Spleen (tissue), 11 donors: ENCODE measurements around the gene RHBDL1. TPM values are rescaled to one million over a fixed set of nuclear protein-coding genes. Genes with fewer than 3 reads are reported as not detected.
A peak's percentile ranks its signal among the peaks of the same experiment; 100 is the strongest.

ENCODE experiments used
- DNase-seq: peaks from one replicate; pipeline ENCODE4 v3.0.0-alpha.2; 2020
- H3K27ac ChIP-seq, 8 donors: fragments of 200-600 bp; sonication (generic) in 7 of 8; 1 replicate in 4 of 8; 2 replicates in 4 of 8; pipeline versions ENCODE4 v1.5.0 to v1.8.0; 2016 to 2021; ENCODE audit warnings: inconsistent platforms in 4 of 8, mild to moderate bottlenecking in 4 of 8, moderate library complexity in 1 of 8
- H3K27me3 ChIP-seq, 7 donors: fragments of 200-600 bp; sonication (generic) in 6 of 7; replicated peaks in 1 of 7; 1 replicate in 4 of 7; 2 replicates in 3 of 7; pipeline versions ENCODE4 v1.5.0 to v1.8.0; 2016 to 2021; ENCODE audit warnings: inconsistent platforms in 3 of 7, mild to moderate bottlenecking in 1 of 7
- H3K36me3 ChIP-seq, 6 donors: fragments of 200-600 bp; sonication (generic) in 5 of 6; 1 replicate in 4 of 6; 2 replicates in 2 of 6; pipeline versions ENCODE4 v1.5.0 to v1.8.0; 2016 to 2021; ENCODE audit warnings: inconsistent platforms in 2 of 6
- H3K4me1 ChIP-seq, 6 donors: fragments of 200-600 bp; sonication (generic) in 5 of 6; 1 replicate in 3 of 6; 2 replicates in 3 of 6; pipeline versions ENCODE4 v1.5.0 to v1.8.0; 2016 to 2021; ENCODE audit warnings: inconsistent platforms in 3 of 6
- H3K4me3 ChIP-seq, 8 donors: fragments of 200-600 bp; sonication (generic) in 7 of 8; 1 replicate in 4 of 8; 2 replicates in 4 of 8; pipeline versions ENCODE4 v1.5.0 to v1.8.0; 2016 to 2021; ENCODE audit warnings: inconsistent platforms in 4 of 8, mild to moderate bottlenecking in 4 of 8, moderate library complexity in 2 of 8
- H3K9me3 ChIP-seq, 8 donors: fragments of 200-600 bp; sonication (generic) in 7 of 8; 1 replicate in 4 of 8; 2 replicates in 4 of 8; pipeline versions ENCODE4 v1.5.0 to v1.8.0; 2016 to 2021; ENCODE audit warnings: inconsistent platforms in 4 of 8
- CTCF ChIP-seq, 11 experiments: fragments of 200-600 bp in 7 of 11; fragments of 450-650 bp in 4 of 11; sonication (generic) in 4 of 11; IDR thresholded peaks in 8 of 11; conservative IDR thresholded peaks in 3 of 11; 1 replicate in 7 of 11; 2 replicates in 4 of 11; pipeline versions ENCODE4 v1.4.0 to v1.8.0; 2016 to 2021; ENCODE audit warnings: antibody characterized with exemption in 11 of 11, inconsistent platforms in 4 of 11, mild to moderate bottlenecking in 1 of 11
- POLR2A ChIP-seq, 3 donors: fragments of 450-650 bp; IDR thresholded peaks; one replicate each; pipeline ENCODE4 v1.5.1; 2017; ENCODE audit warnings: antibody characterized with exemption in 3 of 3, mild to moderate bottlenecking in 1 of 3
- POLR2AphosphoS5 ChIP-seq, 3 donors: sonication (generic); formaldehyde crosslinking; IDR thresholded peaks; one replicate each; pipeline ENCODE4 v1.5.1; 2017; ENCODE audit warnings: antibody characterized with exemption in 3 of 3
- WGBS, 5 donors: extraction: QIAGEN DNeasy Blood & Tissue Kit in 3 of 5; methylation state at CpG; one replicate each; pipeline versions ENCODE4 v1.1.5 to v1.1.7; 2013 to 2018; 5-methylcytosine and 5-hydroxymethylcytosine counted together
- intact Hi-C: fragments of 100-400 bp; cut with DNase I; formaldehyde crosslinking; loops from one replicate; pipeline ENCODE4 v1.15.0; 2023; ENCODE audit warnings: low total_unique reads
- polyA plus RNA-seq, 3 donors: library from polyadenylated mRNA; stranded (reverse); fragments of 200-250 nt; gene quantifications; one replicate each; pipeline ENCODE4 v1.2.1, GENCODE V29; 2013
- total RNA-seq, 7 donors: library from RNA; depleted of rRNA in 3 of 7; stranded (reverse); fragments of >200 nt in 3 of 7; fragmentation: NEBNext Ultra II Directional in 4 of 7; extraction: Animal tissue kit (Norgen Biotek cat#: 25700) in 4 of 7; gene quantifications; one replicate each; pipeline versions ENCODE4 v1.1.0 to v1.2.1, GENCODE V29; 2016 to 2021
- donor health status: healthy with polysubstance abuse.
- donor health status: DM: no; HTN: no; CAD: no; lungs with moderate emphysema.
- donor health status: DM: no; HTN: no; CAD: no.
- donor health status: Bipolar disorder and iron deficiency.
- donor health status: healthy.
- donor health status: DM: no; HTN: no; CAD: no.
- donor health status: DM: yes; HTN: yes; CAD: no.

Gene RHBDL1
- total and polyA plus RNA-seq, 10 donors: 0.37 to 2.0 (median 0.65) TPM

DNA sequence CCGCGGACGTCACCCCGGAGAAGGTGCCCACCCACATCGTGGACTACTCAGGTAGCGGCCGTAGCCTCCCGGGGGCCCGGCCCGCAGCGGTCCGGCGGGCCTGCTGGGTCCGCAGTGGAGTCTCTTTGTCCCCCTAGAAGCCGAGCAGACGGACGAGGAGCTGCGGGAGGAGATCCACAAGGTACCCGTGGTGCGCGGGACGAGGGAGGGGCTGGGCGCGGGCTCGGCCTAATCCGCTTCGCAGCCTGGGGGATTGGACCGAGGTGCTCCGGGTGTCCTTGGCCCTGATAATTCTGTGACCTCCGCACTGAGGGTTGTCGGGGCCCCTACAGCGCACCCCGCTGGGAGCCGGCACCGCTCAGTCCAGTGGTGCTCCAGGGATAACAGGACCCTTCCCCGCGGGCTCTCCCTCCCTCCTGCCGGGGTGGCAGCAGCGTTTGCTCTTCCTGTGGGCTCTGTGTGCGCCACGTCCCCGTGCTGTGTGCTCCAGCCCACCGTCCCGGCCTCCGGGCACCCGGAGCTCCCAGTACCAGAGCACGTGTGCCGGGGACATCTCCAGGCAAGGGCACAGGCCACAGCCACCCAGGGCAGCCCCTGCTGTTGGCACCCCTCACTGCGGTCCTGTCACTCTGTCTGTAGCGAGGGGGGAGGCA, 6.8 kb upstream of the RHBDL1 start:
- WGBS, 5 donors: 7 to 17% (median 8%) methylated on average over 5 to 50 of the region's 50 CpGs
- peaks cover 0 to 47% (median 43%) of the 10 kb centered on the region in 6 donors for H3K36me3 ChIP-seq
- DNase-seq: no peak
- peaks cover 14 to 45% (median 29%) of the 10 kb centered on the region in 6 donors for H3K4me1 ChIP-seq
- no peaks in the 10 kb centered on the region for H3K9me3 ChIP-seq
- intact Hi-C loops: no loop called here
- no peaks in the 10 kb centered on the region for H3K27me3 ChIP-seq
- H3K27ac ChIP-seq: peak overlapping the region; percentile 75 to 94 (median 90)
- H3K4me3 ChIP-seq: peak overlapping the region; percentile 70 to 99 (median 90)
- no peak for TF ChIP-seq CTCF (IDR thresholded peaks at IDR 0.05 in 8 of 11, conservative IDR thresholded peaks at IDR 0.05 in 3 of 11)
- no peak for TF ChIP-seq POLR2A (IDR thresholded peaks at IDR 0.05)
- TF ChIP-seq POLR2AphosphoS5 (IDR thresholded peaks at IDR 0.05): no peak

DNA sequence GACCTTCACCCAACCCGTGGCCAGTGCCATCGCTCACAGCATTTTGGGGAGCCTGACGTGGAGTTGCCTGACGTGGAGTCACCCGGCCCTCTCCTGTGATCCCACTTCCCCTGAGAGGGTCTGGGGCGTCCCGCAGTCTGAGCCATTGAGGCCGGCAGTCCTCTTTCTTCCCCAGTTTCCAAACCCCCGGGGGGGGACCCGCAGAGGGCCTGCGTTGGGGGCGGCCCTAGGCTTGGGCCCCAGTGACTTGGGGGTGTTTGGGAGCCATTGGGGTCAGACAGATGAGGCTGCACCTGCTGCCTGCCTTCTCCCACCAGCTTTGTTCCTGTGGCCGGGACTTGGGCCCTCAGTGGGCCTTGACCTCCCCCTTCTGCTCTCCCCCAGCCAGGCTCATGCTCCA, 5.8 kb upstream of the RHBDL1 start:
- H3K27me3 ChIP-seq: peaks cover 0 to 4% (median 0%) of the 10 kb centered on the region in 7 donors
- peaks cover 0 to 57% (median 45%) of the 10 kb centered on the region in 6 donors for H3K36me3 ChIP-seq
- peaks cover 17 to 55% (median 37%) of the 10 kb centered on the region in 6 donors for H3K4me1 ChIP-seq
- no peak for DNase-seq
- TF ChIP-seq POLR2A (IDR thresholded peaks at IDR 0.05) (no peak), CTCF (IDR thresholded peaks at IDR 0.05 in 8 of 11, conservative IDR thresholded peaks at IDR 0.05 in 3 of 11) (no peak), POLR2AphosphoS5 (IDR thresholded peaks at IDR 0.05) (no peak)
- 85 to 97% (median 94%) methylated on average over 12 to 13 of the region's 13 CpGs for WGBS, 5 donors
- H3K4me3 ChIP-seq: peak overlapping the region in 2 of 8 donors; percentile 7 to 99
- H3K27ac ChIP-seq: no peak overlapping the region
- intact Hi-C loops: no loop called here
- no peaks in the 10 kb centered on the region for H3K9me3 ChIP-seq

- peaks cover 0 to 15% (median 5%) of the 10 kb centered on the region in 7 donors for H3K27me3 ChIP-seq
These were observed 4.8 kb upstream of the RHBDL1 start for GRCh38 chr16:670485-671352.

More at GRCh38 chr16:670485-671352, 4.8 kb upstream of the RHBDL1 start:
- no peak for DNase-seq
- 93 to 97% (median 94%) methylated on average over 48 to 52 of the region's 52 CpGs for WGBS, 5 donors
- H3K4me3 ChIP-seq: no peak overlapping the region
- H3K4me1 ChIP-seq: peaks cover 24 to 66% (median 47%) of the 10 kb centered on the region in 6 donors
- no peak overlapping the region for H3K27ac ChIP-seq
- TF ChIP-seq CTCF (IDR thresholded peaks at IDR 0.05 in 8 of 11, conservative IDR thresholded peaks at IDR 0.05 in 3 of 11) (no peak), POLR2AphosphoS5 (IDR thresholded peaks at IDR 0.05) (peak in 1 of 3 donors; percentile 21)
- no peaks in the 10 kb centered on the region for H3K9me3 ChIP-seq
- intact Hi-C loops: no loop called here
- peaks cover 0 to 57% (median 45%) of the 10 kb centered on the region in 6 donors for H3K36me3 ChIP-seq
